Hematopoietic multipotent progenitor cell treated with erythropoietin and hydrocortisone succinate and interleukin-3 and kit ligand, for 6 days (in vitro differentiated cells): ENCODE data around the gene MORC3.
"Not testable (repeated sequence)": the region's sequence is repeated elsewhere in the genome, so short reads cannot be mapped to it uniquely, and the experiment has no call there.

ENCODE experiments used
- DNase-seq: peaks from one replicate; pipeline ENCODE4 v3.0.0-alpha.2; 2015

MORC3 gene

DNA sequence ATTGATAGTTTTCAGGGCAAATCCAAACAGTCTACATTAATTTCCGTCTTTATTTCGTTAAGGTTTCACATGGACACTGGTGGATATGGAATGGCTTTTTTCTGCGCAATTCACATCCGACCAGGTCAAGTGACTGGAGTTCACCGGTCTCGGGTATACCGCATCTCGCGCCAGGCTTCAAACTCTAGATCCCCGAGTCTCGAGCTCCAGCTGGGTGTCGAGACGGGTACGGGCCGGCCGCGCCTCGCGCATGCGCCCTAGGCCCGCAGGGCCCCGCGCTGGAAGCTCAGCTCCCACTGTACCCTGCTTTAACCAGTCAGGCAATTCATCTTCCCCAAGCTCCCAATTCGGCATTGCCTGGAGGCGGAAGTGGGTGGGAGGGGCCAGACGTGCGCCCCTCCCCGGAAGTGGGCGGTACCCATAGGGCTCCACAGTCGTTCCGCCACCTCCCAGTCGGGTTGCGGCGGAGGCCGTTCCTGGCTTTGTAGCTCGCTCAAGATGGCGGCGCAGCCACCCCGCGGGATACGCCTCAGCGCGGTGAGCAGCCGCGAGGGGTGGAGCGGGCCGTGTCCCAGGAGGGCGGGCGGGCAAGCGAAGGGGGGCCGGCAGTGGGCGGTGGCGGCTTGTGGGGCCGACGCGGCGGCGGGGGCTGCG is at the start of gene MORC3:
Gene MORC3 (plus strand): TSS at position 431 of the 654 bp plus-strand sequence. CDS start 68 bp downstream, at position 499.
- DNase-seq, result peak; percentile 98

GRCh38 chr21:36270786-36271695 is 49.0 kb upstream of the MORC3 start:
- DNase-seq, result not testable (repeated sequence)

- no peak for DNase-seq
Measured at GRCh38 chr21:36274128-36274527, 45.9 kb upstream of the MORC3 start.

- no peak for DNase-seq
Measured at GRCh38 chr21:36282568-36283230, 37.3 kb upstream of the MORC3 start.

DNA sequence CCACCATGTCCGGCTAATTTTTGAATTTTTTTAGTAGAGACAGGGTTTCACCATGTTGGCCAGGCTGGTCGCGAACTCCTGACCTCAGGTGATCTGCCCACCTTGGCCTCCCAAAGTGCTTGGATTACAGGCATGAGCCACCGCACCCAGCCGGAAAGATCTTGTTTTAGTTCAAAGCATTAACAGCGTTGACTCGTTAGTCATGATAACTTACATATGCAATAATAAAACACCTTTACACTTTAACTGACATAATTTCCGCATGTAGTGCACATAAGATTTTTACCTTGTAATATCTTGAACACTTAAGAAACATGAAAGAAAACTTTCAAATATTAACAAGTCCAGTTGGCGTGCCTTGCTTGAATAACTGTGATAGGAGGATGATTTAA is 36.8 kb upstream of the MORC3 start:
- DNase-seq, result not testable (repeated sequence)

- DNase-seq, result no peak
Measured at GRCh38 chr21:36288651-36289243, 31.2 kb upstream of the MORC3 start.

DNA sequence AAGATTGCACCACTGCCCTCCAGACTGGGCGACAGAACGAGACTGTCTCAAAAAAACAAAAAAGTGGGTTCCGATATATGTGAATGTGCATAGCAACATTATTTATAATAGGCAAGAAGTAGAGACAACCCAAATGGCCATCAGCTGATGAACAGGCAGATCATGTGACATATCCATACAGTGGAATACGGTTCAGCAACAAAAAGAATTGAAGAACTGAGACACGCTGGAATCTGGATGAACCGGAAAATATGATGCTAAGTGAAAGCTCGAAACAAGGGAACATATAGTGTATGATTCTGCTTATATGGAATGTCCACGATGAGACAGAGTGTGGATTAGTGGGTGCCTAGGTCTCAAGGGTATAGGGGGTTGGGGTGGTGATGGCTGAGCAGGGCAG is 28.5 kb upstream of the MORC3 start:
- no peak for DNase-seq

DNA sequence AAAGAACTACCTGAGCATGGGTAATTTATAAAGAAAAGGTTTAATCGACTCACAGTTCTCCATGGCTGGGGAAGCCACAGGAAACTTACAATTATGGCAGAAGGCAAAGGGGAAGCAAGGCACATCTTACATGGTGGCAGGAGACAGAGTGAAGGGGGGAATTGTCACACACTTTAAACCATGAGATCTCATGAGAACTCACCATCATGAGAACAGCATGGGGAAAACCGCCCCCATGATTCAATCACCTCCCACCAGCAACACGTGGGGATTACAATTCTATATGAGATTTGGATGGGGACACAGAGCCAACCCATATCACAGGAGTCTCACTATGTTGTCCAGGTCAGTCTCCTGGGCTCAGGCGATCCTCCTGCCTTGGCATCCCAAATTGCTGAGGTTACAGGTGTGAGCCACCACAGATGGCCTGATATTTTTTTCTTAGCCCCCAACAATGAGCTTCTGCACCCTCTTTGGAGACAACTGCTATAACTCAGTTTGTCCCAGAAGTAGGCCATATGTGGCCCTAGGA is 22.5 kb upstream of the MORC3 start:
- no peak for DNase-seq

- peak; percentile 96 for DNase-seq
Measured at GRCh38 chr21:36297938-36298572, 21.9 kb upstream of the MORC3 start.

GRCh38 chr21:36306872-36307534 is 13.0 kb upstream of the MORC3 start:
- no peak for DNase-seq

- DNase-seq, result no peak
Measured at GRCh38 chr21:36310016-36310415, 10.0 kb upstream of the MORC3 start.

GRCh38 chr21:36313446-36313845 is 6.6 kb upstream of the MORC3 start:
- not testable (repeated sequence) for DNase-seq

GRCh38 chr21:36316045-36316444 is 4.0 kb upstream of the MORC3 start:
- DNase-seq, result not testable (repeated sequence)

DNA sequence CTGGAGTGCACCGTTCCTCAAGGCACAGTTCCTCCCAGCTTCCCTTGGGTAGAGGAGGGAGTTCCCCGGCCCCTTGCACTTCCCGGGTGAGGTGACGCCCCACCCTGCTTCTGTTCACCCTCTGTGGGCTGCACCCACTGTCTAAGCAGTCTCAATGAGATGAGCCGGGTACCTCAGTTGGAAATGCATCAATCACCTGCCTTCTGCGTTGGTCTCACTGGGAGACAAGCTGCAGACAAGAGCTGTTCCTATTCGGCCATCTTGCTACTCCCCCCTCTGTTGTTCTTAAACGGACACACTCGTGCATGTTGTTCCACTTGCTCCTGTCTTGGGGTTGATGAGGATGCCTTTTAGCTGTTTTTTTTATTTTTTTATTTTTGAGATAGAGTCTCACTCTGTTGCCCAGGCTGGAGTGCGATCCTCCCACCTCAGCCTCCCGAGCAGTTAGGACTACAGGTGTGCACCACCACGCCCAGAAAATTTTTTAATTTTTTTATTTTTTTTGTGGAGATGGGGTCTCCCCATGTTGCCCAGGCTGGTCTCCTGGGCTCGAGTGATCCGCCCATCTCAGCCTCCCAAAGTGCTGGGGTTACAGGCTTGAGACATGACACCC is 3.0 kb upstream of the MORC3 start:
- no peak for DNase-seq

DNA sequence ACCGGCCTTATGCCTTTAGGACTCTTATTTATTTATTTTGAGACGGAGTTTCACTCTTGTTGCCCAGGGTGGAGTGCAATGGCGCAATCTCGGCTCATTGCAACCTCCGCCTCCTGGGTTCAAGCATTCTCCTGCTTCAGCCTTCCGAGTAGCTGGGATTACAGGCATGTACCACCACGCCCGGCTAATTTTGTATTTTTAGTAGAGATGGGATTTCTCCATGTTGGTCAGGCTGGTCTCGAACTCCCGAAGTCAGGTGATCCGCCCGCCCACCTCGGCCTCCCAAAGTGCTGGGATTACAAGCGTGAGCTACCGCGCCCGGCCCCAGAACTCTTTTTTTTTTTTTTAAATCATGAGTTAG is 611 bp upstream of the MORC3 start:
- not testable (repeated sequence) for DNase-seq

GRCh38 chr21:36320421-36321324 is 676 bp downstream of the MORC3 start:
- DNase-seq, result peak; percentile 97

DNA sequence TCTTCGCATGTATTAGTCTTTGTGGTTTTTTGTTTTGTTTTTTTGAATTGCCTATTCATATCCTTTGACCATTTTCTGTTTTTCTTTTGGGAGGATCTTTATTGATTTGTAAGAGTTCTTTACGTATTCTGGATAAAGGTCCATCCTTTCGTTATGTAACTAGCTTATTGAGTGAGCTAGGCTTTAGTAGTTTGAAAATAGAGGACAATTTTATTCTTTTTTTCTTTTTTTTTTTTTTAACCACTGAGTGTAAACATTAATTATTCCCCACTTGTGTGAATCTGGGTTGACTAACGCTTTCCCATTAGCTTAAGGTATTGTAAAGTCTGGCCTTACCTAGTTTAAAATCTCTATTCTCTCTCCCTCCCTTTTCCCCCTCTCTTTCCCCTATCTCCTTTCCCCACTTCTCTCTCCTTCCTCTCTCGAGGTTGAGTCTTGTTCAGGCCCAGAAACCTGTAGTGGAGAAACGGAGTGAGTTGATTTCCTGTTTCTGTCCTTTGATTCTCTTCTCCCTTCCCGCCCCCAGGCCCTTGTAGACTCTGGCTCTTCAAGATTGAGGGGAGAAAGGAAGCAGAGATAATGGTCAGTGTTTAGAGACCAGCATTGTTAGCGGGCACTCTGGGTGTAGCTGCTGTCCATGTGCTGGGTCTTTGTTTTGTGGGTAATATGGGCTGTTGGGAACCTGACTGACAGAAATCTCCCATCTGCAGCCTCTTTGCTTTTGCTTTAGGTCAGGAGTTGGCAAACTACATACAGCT is 1.5 kb downstream of the MORC3 start:
- DNase-seq, result peak; percentile 78

DNA sequence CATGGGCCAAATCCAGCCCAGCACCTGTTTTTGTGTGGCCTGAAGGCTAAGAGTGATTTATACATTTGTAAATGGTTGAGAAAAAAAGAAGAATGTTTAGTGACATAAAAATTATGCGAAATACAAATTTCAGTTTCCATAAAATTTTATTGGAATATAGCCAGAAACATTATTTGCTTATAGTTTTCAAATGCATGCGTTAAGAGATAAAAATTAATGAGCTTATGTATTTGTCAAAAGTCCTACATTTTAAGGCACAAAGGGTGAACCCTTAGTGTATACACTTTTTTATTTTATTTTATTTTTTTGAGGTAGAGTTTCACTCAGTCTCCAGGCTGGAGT is 2.1 kb downstream of the MORC3 start:
- DNase-seq, result no peak

DNA sequence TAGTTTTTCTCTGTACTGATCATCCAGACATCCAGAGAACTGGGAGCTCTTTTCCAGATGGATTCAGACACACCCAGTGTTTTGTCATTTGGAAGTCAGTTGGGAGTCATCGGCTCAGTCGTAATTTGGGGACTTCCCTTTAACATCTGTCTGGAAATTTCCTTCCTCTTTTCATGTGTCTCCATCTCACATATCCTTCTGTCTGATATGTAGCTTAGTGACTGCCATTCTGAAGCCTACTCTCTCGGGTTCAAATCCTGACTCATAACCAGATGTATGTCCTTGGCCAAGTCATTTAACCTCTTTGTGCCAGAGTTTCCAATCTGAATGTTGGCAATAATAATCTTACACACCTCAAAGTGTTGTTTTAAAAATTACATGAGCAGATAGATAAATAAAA is 3.0 kb downstream of the MORC3 start:
- peak; percentile 62 for DNase-seq
